ENCODE data around the gene TNFRSF1B. TPM values are rescaled to one million over a fixed set of nuclear protein-coding genes. Genes with fewer than 3 reads are reported as not detected.

TNFRSF1B gene
- total RNA-seq, 2 experiments from 2014 or later: 201 to 211 TPM

- Mint-ChIP-seq H3K4me1 (ENCODE audit: low read depth) (peaks cover 38% of the 10 kb centered on the region), H3K27ac (peak overlapping the region; percentile 13), H3K27me3 (no peaks in the 10 kb centered on the region), H3K36me3 (peaks cover 39% of the 10 kb centered on the region), H3K9me3 (no peaks in the 10 kb centered on the region), H3K4me3 (no peak overlapping the region)
- ChIA-PET POLR2A (interaction anchor here (0.7 kb wide), 1 partner anchor 10 kb away, joined by 3 read pairs; no protein-coding TSS in a partner anchor), CTCF (interaction anchor here (1.4 to 3.7 kb wide), 3 partner anchors 12 to 72 kb away, joined by 3 to 28 read pairs (median 3); no protein-coding TSS in a partner anchor)
- DNase-seq: no peak
- intact Hi-C loops (cut with micrococcal nuclease): no loop called here
These were observed 30.7 kb downstream of the TNFRSF1B start for GRCh38 chr1:12197483-12197880.

- H3K27ac Mint-ChIP-seq: peak overlapping the region; percentile 60
- H3K36me3 Mint-ChIP-seq: peaks cover 41% of the 10 kb centered on the region
- H3K27me3 Mint-ChIP-seq: no peaks in the 10 kb centered on the region
- no peak overlapping the region for H3K4me3 Mint-ChIP-seq
- intact Hi-C loops (cut with micrococcal nuclease): no loop called here
- peaks cover 53% of the 10 kb centered on the region for H3K4me1 Mint-ChIP-seq (ENCODE audit: low read depth)
- DNase-seq: no peak
- ChIA-PET POLR2A (interaction anchor here (1.4 kb wide), 2 partner anchors 22 to 23 kb away, joined by 3 read pairs; no protein-coding TSS in a partner anchor), CTCF (interaction anchor here (0.6 to 13.7 kb wide), 4 partner anchors 11 to 535 kb away, joined by 3 to 369 read pairs (median 4); no protein-coding TSS in a partner anchor)
- H3K9me3 Mint-ChIP-seq: no peaks in the 10 kb centered on the region
These were observed 33.4 kb downstream of the TNFRSF1B start for GRCh38 chr1:12200208-12200607.

- no peak overlapping the region for H3K4me3 Mint-ChIP-seq
- H3K27ac Mint-ChIP-seq: peak overlapping the region; percentile 52
- CTCF ChIA-PET: interaction anchor here (0.8 to 13.7 kb wide), 5 partner anchors 11 to 79 kb away, joined by 3 to 369 read pairs (median 4); no protein-coding TSS in a partner anchor
- POLR2A ChIA-PET: interaction anchor here (0.9 to 1.6 kb wide), 3 partner anchors 15 to 77 kb away, joined by 4 to 5 read pairs (median 4); no protein-coding TSS in a partner anchor
- H3K27me3 Mint-ChIP-seq: no peaks in the 10 kb centered on the region
- H3K36me3 Mint-ChIP-seq: peaks cover 44% of the 10 kb centered on the region
- H3K9me3 Mint-ChIP-seq: no peaks in the 10 kb centered on the region
- intact Hi-C loops (cut with micrococcal nuclease): no loop called here
- peak; percentile 41 for DNase-seq
- H3K4me1 Mint-ChIP-seq (ENCODE audit: low read depth): peaks cover 56% of the 10 kb centered on the region
These were observed 34.8 kb downstream of the TNFRSF1B start for GRCh38 chr1:12201352-12202189.

GRCh38 chr1:12202190-12202497 is 35.4 kb downstream of the TNFRSF1B start:
- peaks cover 44% of the 10 kb centered on the region for H3K36me3 Mint-ChIP-seq
- CTCF ChIA-PET: interaction anchor here (0.8 to 13.7 kb wide), 4 partner anchors 12 to 80 kb away, joined by 3 to 369 read pairs (median 4); no protein-coding TSS in a partner anchor

GRCh38 chr1:12202577-12202976 is 35.8 kb downstream of the TNFRSF1B start:
- no peak for DNase-seq
- Mint-ChIP-seq H3K4me1 (ENCODE audit: low read depth) (peaks cover 56% of the 10 kb centered on the region), H3K9me3 (no peaks in the 10 kb centered on the region), H3K27me3 (no peaks in the 10 kb centered on the region), H3K4me3 (no peak overlapping the region), H3K36me3 (peaks cover 42% of the 10 kb centered on the region), H3K27ac (peak overlapping the region; percentile 30)
- ChIA-PET CTCF (interaction anchor here (0.5 to 13.7 kb wide), 4 partner anchors 12 to 80 kb away, joined by 3 to 369 read pairs (median 4); no protein-coding TSS in a partner anchor), POLR2A (interaction anchor here (0.9 to 1.6 kb wide), 3 partner anchors 16 to 78 kb away, joined by 4 to 5 read pairs (median 4); no protein-coding TSS in a partner anchor)
- intact Hi-C loops (cut with micrococcal nuclease): no loop called here

More at GRCh38 chr1:12202190-12202497, 35.4 kb downstream of the TNFRSF1B start:
- Mint-ChIP-seq H3K4me3 (no peak overlapping the region), H3K4me1 (ENCODE audit: low read depth) (peaks cover 56% of the 10 kb centered on the region), H3K27me3 (no peaks in the 10 kb centered on the region), H3K27ac (peak overlapping the region; percentile 30), H3K9me3 (no peaks in the 10 kb centered on the region)
- POLR2A ChIA-PET: interaction anchor here (0.9 to 1.6 kb wide), 3 partner anchors 16 to 77 kb away, joined by 4 to 5 read pairs (median 4); no protein-coding TSS in a partner anchor
- intact Hi-C loops (cut with micrococcal nuclease): no loop called here
- DNase-seq: no peak

GRCh38 chr1:12203216-12204007 is 36.6 kb downstream of the TNFRSF1B start:
- POLR2A ChIA-PET: interaction anchor here (1.6 kb wide), 1 partner anchor 20 kb away, joined by 4 read pairs; no protein-coding TSS in a partner anchor
- peaks cover 63% of the 10 kb centered on the region for H3K4me1 Mint-ChIP-seq (ENCODE audit: low read depth)
- peak overlapping the region; percentile 81 for H3K27ac Mint-ChIP-seq
- H3K9me3 Mint-ChIP-seq: no peaks in the 10 kb centered on the region
- peaks cover 42% of the 10 kb centered on the region for H3K36me3 Mint-ChIP-seq
- CTCF ChIA-PET: interaction anchor here (1.0 to 13.7 kb wide), 5 partner anchors 13 to 81 kb away, joined by 3 to 369 read pairs (median 3); no protein-coding TSS in a partner anchor
- intact Hi-C loops (cut with micrococcal nuclease): loop anchor here (2.0 kb wide), 1 partner anchor 25 kb away; no protein-coding TSS in a partner anchor
- H3K4me3 Mint-ChIP-seq: peak overlapping the region; percentile 2
- H3K27me3 Mint-ChIP-seq: no peaks in the 10 kb centered on the region
- peak; percentile 8 for DNase-seq

- Mint-ChIP-seq H3K27me3 (no peaks in the 10 kb centered on the region), H3K9me3 (no peaks in the 10 kb centered on the region), H3K4me1 (ENCODE audit: low read depth) (peaks cover 67% of the 10 kb centered on the region), H3K4me3 (peak overlapping the region; percentile 8), H3K27ac (peak overlapping the region; percentile 81), H3K36me3 (peaks cover 44% of the 10 kb centered on the region)
- CTCF ChIA-PET: interaction anchor here (1.3 to 13.7 kb wide), 3 partner anchors 18 to 82 kb away, joined by 3 to 369 read pairs (median 3); no protein-coding TSS in a partner anchor
- POLR2A ChIA-PET: no interaction called here
- DNase-seq: peak; percentile 77
- intact Hi-C loops (cut with micrococcal nuclease): loop anchor here (2.0 kb wide), 1 partner anchor 25 kb away; no protein-coding TSS in a partner anchor
These were observed 37.3 kb downstream of the TNFRSF1B start for GRCh38 chr1:12204140-12204539.

GRCh38 chr1:12204754-12205658 is 38.2 kb downstream of the TNFRSF1B start:
- Mint-ChIP-seq H3K9me3 (no peaks in the 10 kb centered on the region), H3K36me3 (peaks cover 44% of the 10 kb centered on the region), H3K27me3 (no peaks in the 10 kb centered on the region), H3K27ac (peak overlapping the region; percentile 81), H3K4me1 (ENCODE audit: low read depth) (peaks cover 71% of the 10 kb centered on the region), H3K4me3 (no peak overlapping the region)
- DNase-seq: no peak
- POLR2A ChIA-PET: interaction anchor here (0.6 to 1.3 kb wide), 4 partner anchors 26 to 386 kb away, joined by 3 to 6 read pairs (median 4); no protein-coding TSS in a partner anchor
- CTCF ChIA-PET: interaction anchor here (0.6 to 13.7 kb wide), 3 partner anchors 24 to 83 kb away, joined by 3 to 369 read pairs (median 3); no protein-coding TSS in a partner anchor
- intact Hi-C loops (cut with micrococcal nuclease): loop anchor here (2.0 kb wide), 1 partner anchor 26 kb away; no protein-coding TSS in a partner anchor

- Mint-ChIP-seq H3K36me3 (peaks cover 40% of the 10 kb centered on the region), H3K27ac (peak overlapping the region; percentile 63), H3K4me1 (ENCODE audit: low read depth) (peaks cover 70% of the 10 kb centered on the region), H3K27me3 (no peaks in the 10 kb centered on the region), H3K4me3 (no peak overlapping the region), H3K9me3 (no peaks in the 10 kb centered on the region)
- POLR2A ChIA-PET: interaction anchor here (0.6 to 1.3 kb wide), 2 partner anchors 27 to 37 kb away, joined by 3 to 4 read pairs; no protein-coding TSS in a partner anchor
- intact Hi-C loops (cut with micrococcal nuclease): no loop called here
- CTCF ChIA-PET: interaction anchor here (0.7 to 13.7 kb wide), 3 partner anchors 29 to 84 kb away, joined by 3 to 369 read pairs (median 3); no protein-coding TSS in a partner anchor
- DNase-seq: no peak
These were observed 39.4 kb downstream of the TNFRSF1B start for GRCh38 chr1:12206238-12206637.

- Mint-ChIP-seq H3K36me3 (peaks cover 34% of the 10 kb centered on the region), H3K27me3 (no peaks in the 10 kb centered on the region), H3K27ac (peak overlapping the region; percentile 38), H3K4me1 (ENCODE audit: low read depth) (peaks cover 64% of the 10 kb centered on the region), H3K4me3 (no peak overlapping the region), H3K9me3 (no peaks in the 10 kb centered on the region)
- ChIA-PET POLR2A (interaction anchor here (0.6 to 1.3 kb wide), 3 partner anchors 9 to 38 kb away, joined by 3 to 4 read pairs (median 3); no protein-coding TSS in a partner anchor), CTCF (interaction anchor here (0.5 to 13.7 kb wide), 4 partner anchors 29 to 84 kb away, joined by 3 to 369 read pairs (median 3); no protein-coding TSS in a partner anchor)
- no peak for DNase-seq
- intact Hi-C loops (cut with micrococcal nuclease): no loop called here
These were observed 40.1 kb downstream of the TNFRSF1B start for GRCh38 chr1:12206792-12207424.
